Endothelial cell (in vitro differentiated cells): ENCODE data around the gene HPGDS. TPM values are rescaled to one million over a fixed set of nuclear protein-coding genes. Genes with fewer than 3 reads are reported as not detected.
"Not testable (repeated sequence)": the region's sequence is repeated elsewhere in the genome, so short reads cannot be mapped to it uniquely, and the experiment has no call there.

Source experiments
- DNase-seq: peaks from one replicate; pipeline ENCODE4 v3.0.0; 2021; ENCODE audit warnings: low spot score
- H3K27ac Mint-ChIP-seq: one replicate; pipeline ENCODE4 v1.8.0; 2021; ENCODE audit warnings: mixed read lengths, inconsistent platforms; ENCODE audit not compliant: unreplicated experiment
- H3K27me3 Mint-ChIP-seq: one replicate; pipeline ENCODE4 v1.8.0; 2021; ENCODE audit warnings: mild to moderate bottlenecking, moderate library complexity, mixed read lengths, inconsistent platforms; ENCODE audit not compliant: unreplicated experiment
- H3K36me3 Mint-ChIP-seq: one replicate; pipeline ENCODE4 v1.8.0; 2021; ENCODE audit warnings: mild to moderate bottlenecking, low read depth, mixed read lengths, inconsistent platforms; ENCODE audit not compliant: unreplicated experiment
- H3K4me1 Mint-ChIP-seq: one replicate; pipeline ENCODE4 v1.8.0; 2021; ENCODE audit warnings: mild to moderate bottlenecking, mixed read lengths, inconsistent platforms; ENCODE audit not compliant: unreplicated experiment
- H3K4me3 Mint-ChIP-seq: one replicate; pipeline ENCODE4 v1.8.0; 2021; ENCODE audit warnings: mild to moderate bottlenecking, mixed read lengths, inconsistent platforms; ENCODE audit not compliant: unreplicated experiment
- H3K9me3 Mint-ChIP-seq: one replicate; pipeline ENCODE4 v1.8.0; 2021; ENCODE audit warnings: mixed read lengths, inconsistent platforms; ENCODE audit not compliant: unreplicated experiment
- long read RNA-seq: library from polyadenylated mRNA; unstranded; transcript quantifications from one replicate; pipeline ENCODE4 v2.0.0, GENCODE V29; 2020; ENCODE audit not compliant: unreplicated experiment
- total RNA-seq: library from RNA; stranded (reverse); fragmentation: NEBNext Ultra II Directional; extraction: Animal tissue kit (Norgen Biotek cat#: 25700); gene quantifications from one replicate; pipeline ENCODE4 v1.2.1, GENCODE V29; 2021; ENCODE audit not compliant: unreplicated experiment
- TF ChIP-seq, protein P1 (sequence below): fragments of 200-600 bp; sonication (generic); IDR thresholded peaks from one replicate; pipeline ENCODE4 v1.5.0; 2021; ENCODE audit warnings: antibody characterized with exemption; ENCODE audit not compliant: unreplicated experiment

HPGDS gene
- total RNA-seq: 0.33 TPM
- long read RNA-seq: 0 reads

GRCh38 chr4:94342694-94343093 lies at the start of gene HPGDS:
Gene HPGDS, minus strand, starts transcription at chr4:94342836. Its CDS starts 8,207 bp downstream, at chr4:94334629.
- no peaks in the 10 kb centered on the region for H3K9me3 Mint-ChIP-seq
- TF ChIP-seq, protein P1, sequence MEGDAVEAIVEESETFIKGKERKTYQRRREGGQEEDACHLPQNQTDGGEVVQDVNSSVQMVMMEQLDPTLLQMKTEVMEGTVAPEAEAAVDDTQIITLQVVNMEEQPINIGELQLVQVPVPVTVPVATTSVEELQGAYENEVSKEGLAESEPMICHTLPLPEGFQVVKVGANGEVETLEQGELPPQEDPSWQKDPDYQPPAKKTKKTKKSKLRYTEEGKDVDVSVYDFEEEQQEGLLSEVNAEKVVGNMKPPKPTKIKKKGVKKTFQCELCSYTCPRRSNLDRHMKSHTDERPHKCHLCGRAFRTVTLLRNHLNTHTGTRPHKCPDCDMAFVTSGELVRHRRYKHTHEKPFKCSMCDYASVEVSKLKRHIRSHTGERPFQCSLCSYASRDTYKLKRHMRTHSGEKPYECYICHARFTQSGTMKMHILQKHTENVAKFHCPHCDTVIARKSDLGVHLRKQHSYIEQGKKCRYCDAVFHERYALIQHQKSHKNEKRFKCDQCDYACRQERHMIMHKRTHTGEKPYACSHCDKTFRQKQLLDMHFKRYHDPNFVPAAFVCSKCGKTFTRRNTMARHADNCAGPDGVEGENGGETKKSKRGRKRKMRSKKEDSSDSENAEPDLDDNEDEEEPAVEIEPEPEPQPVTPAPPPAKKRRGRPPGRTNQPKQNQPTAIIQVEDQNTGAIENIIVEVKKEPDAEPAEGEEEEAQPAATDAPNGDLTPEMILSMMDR: no peak
- no peaks in the 10 kb centered on the region for H3K36me3 Mint-ChIP-seq
- H3K27ac Mint-ChIP-seq: peak within 1 kb of the TSS; percentile 14
- no peak within 1 kb of the TSS for H3K4me3 Mint-ChIP-seq
- H3K4me1 Mint-ChIP-seq: peaks cover 9% of the 10 kb centered on the region
- no peak for DNase-seq
- no peaks in the 10 kb centered on the region for H3K27me3 Mint-ChIP-seq

GRCh38 chr4:94390804-94391410 lies 48.3 kb upstream of the HPGDS start:
- peaks cover 13% of the 10 kb centered on the region for H3K36me3 Mint-ChIP-seq
- H3K27me3 Mint-ChIP-seq: peaks cover 1% of the 10 kb centered on the region
- H3K4me3 Mint-ChIP-seq: no peak overlapping the region
- no peak overlapping the region for H3K27ac Mint-ChIP-seq
- DNase-seq: peak; percentile 7
- H3K4me1 Mint-ChIP-seq: no peaks in the 10 kb centered on the region
- TF ChIP-seq, protein P1: peak; percentile 55
- H3K9me3 Mint-ChIP-seq: peaks cover 12% of the 10 kb centered on the region

DNA sequence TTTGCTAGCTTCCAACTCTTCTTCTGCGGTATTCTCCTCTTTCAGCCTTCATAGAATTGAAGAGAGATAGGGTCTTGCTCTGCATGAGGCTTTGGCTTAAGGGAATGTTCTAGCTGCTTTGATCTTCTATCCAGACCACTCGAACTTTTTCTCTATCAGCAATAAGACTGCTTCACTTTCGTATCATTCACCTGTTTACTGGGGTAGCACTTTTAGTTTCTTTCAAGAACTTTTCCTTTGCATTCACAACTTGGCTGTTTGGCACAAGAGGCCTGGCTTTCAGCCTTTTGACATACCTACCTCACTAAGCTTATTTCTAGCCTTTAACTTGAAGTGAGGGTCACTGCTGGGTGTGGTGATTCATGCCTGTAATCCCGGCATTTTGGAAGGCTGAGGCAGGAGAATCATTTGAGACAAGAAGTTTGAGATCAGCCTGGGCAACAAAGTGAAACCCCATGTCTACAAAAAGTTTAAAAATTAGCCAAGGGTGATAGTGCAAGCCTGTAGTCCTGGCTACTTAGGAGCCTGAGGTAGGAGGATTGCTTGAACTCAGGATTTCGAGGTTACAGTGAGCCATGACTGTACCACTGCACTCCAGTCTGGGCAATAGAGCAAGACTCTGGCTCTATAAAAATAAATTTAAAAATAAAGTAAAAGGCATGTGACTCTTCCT lies 47.1 kb upstream of the HPGDS start:
- peaks cover 13% of the 10 kb centered on the region for H3K36me3 Mint-ChIP-seq
- H3K4me3 Mint-ChIP-seq: no peak overlapping the region
- TF ChIP-seq, protein P1: no peak
- H3K9me3 Mint-ChIP-seq: peaks cover 12% of the 10 kb centered on the region
- H3K27me3 Mint-ChIP-seq: peaks cover 1% of the 10 kb centered on the region
- H3K4me1 Mint-ChIP-seq: no peaks in the 10 kb centered on the region
- no peak for DNase-seq
- no peak overlapping the region for H3K27ac Mint-ChIP-seq

- H3K9me3 Mint-ChIP-seq: peaks cover 12% of the 10 kb centered on the region
- H3K27ac Mint-ChIP-seq, H3K4me3 Mint-ChIP-seq, H3K27me3 Mint-ChIP-seq, H3K4me1 Mint-ChIP-seq, DNase-seq: not testable (repeated sequence)
- peaks cover 13% of the 10 kb centered on the region for H3K36me3 Mint-ChIP-seq
Measured at GRCh38 chr4:94387965-94388364, 45.3 kb upstream of the HPGDS start.

GRCh38 chr4:94385452-94385851 lies 42.8 kb upstream of the HPGDS start:
- not testable (repeated sequence) for H3K4me1 Mint-ChIP-seq, DNase-seq, H3K27ac Mint-ChIP-seq, H3K4me3 Mint-ChIP-seq, H3K27me3 Mint-ChIP-seq
- Mint-ChIP-seq H3K36me3 (peaks cover 13% of the 10 kb centered on the region), H3K9me3 (peaks cover 12% of the 10 kb centered on the region)

GRCh38 chr4:94382891-94383290 lies 40.3 kb upstream of the HPGDS start:
- not testable (repeated sequence) for H3K4me3 Mint-ChIP-seq, H3K27me3 Mint-ChIP-seq, H3K36me3 Mint-ChIP-seq, H3K9me3 Mint-ChIP-seq, H3K4me1 Mint-ChIP-seq, DNase-seq, H3K27ac Mint-ChIP-seq
